IPS-20b (cell line): ENCODE results near the gene PAPOLB.

Experiments
- H3K27ac ChIP-seq: one replicate; pipeline ENCODE4 v1.5.1; 2013; ENCODE audit warnings: low read length
- H3K27me3 ChIP-seq: 2 replicates; pipeline ENCODE4 v1.6.1; 2013; ENCODE audit warnings: mild to moderate bottlenecking, low read length, inconsistent platforms; ENCODE audit not compliant: insufficient read depth
- H3K36me3 ChIP-seq: 2 replicates; pipeline ENCODE4 v1.6.1; 2013; ENCODE audit warnings: low read depth, mild to moderate bottlenecking, inconsistent platforms, low read length, moderate library complexity; ENCODE audit not compliant: insufficient read depth
- H3K4me1 ChIP-seq: 2 replicates; pipeline ENCODE4 v1.6.1; 2013; ENCODE audit warnings: mild to moderate bottlenecking, control low read depth, inconsistent platforms, low read length, moderate library complexity; ENCODE audit not compliant: insufficient read depth
- H3K4me3 ChIP-seq: 2 replicates; pipeline ENCODE4 v1.5.1; 2013; ENCODE audit warnings: mild to moderate bottlenecking, low read length, inconsistent platforms
- H3K9ac ChIP-seq: 2 replicates; pipeline ENCODE4 v1.6.1; 2013; ENCODE audit warnings: low read depth, mild to moderate bottlenecking, inconsistent platforms, low read length, moderate library complexity
- H3K9me3 ChIP-seq: 2 replicates; pipeline ENCODE4 v1.6.1; 2013; ENCODE audit warnings: mild to moderate bottlenecking, low read depth, low read length, inconsistent platforms; ENCODE audit not compliant: insufficient read depth

The PAPOLB gene

GRCh38 chr7:4875391-4875790 is 13.6 kb upstream of the PAPOLB start:
- Histone ChIP-seq H3K36me3 (0 out of 2 replicates have a peak, but pooled peaks cover 6% of the 10 kb centered on the region), H3K27me3 (no peaks in the 10 kb centered on the region), H3K4me3 (no peak overlapping the region), H3K4me1 (no peaks in the 10 kb centered on the region; the same call in 1 of the 2 replicates), H3K9ac (no peak overlapping the region), H3K9me3 (no peaks in the 10 kb centered on the region), H3K27ac (no peak overlapping the region)

- Histone ChIP-seq H3K4me1 (no peaks in the 10 kb centered on the region; the same call in 1 of the 2 replicates), H3K36me3 (0 out of 2 replicates have a peak, but pooled peaks cover 6% of the 10 kb centered on the region), H3K27ac (no peak overlapping the region), H3K4me3 (no peak overlapping the region), H3K9me3 (no peaks in the 10 kb centered on the region), H3K9ac (no peak overlapping the region), H3K27me3 (no peaks in the 10 kb centered on the region)
Observed at GRCh38 chr7:4873071-4873944, 11.5 kb upstream of the PAPOLB start.

GRCh38 chr7:4871930-4872675 is 10.3 kb upstream of the PAPOLB start:
- no peaks in the 10 kb centered on the region for H3K9me3 ChIP-seq
- no peaks in the 10 kb centered on the region; the same call in 1 of the 2 replicates for H3K4me1 ChIP-seq
- H3K4me3 ChIP-seq: no peak overlapping the region
- H3K27me3 ChIP-seq: no peaks in the 10 kb centered on the region
- no peak overlapping the region for H3K9ac ChIP-seq
- H3K36me3 ChIP-seq: 0 out of 2 replicates have a peak, but pooled peaks cover 4% of the 10 kb centered on the region
- no peak overlapping the region for H3K27ac ChIP-seq

- Histone ChIP-seq H3K9ac (no peak overlapping the region), H3K36me3 (no peaks in the 10 kb centered on the region), H3K27ac (no peak overlapping the region), H3K27me3 (no peaks in the 10 kb centered on the region), H3K4me1 (no peaks in the 10 kb centered on the region; the same call in 1 of the 2 replicates), H3K4me3 (no peak overlapping the region), H3K9me3 (no peaks in the 10 kb centered on the region)
Observed at GRCh38 chr7:4871056-4871680, 9.3 kb upstream of the PAPOLB start.

GRCh38 chr7:4868493-4868892 is 6.7 kb upstream of the PAPOLB start:
- no peaks in the 10 kb centered on the region for H3K36me3 ChIP-seq
- no peaks in the 10 kb centered on the region for H3K27me3 ChIP-seq
- no peaks in the 10 kb centered on the region for H3K9me3 ChIP-seq
- no peak overlapping the region for H3K27ac ChIP-seq
- H3K9ac ChIP-seq: no peak overlapping the region
- H3K4me3 ChIP-seq: no peak overlapping the region
- no peaks in the 10 kb centered on the region; the same call in 1 of the 2 replicates for H3K4me1 ChIP-seq

- Histone ChIP-seq H3K36me3 (no peaks in the 10 kb centered on the region), H3K4me3 (no peak overlapping the region), H3K27me3 (no peaks in the 10 kb centered on the region)
Observed at GRCh38 chr7:4866528-4867496, 5.0 kb upstream of the PAPOLB start.

GRCh38 chr7:4862156-4862555 is 326 bp upstream of the PAPOLB start:
- H3K9ac ChIP-seq: peak overlapping the region; percentile 10; the same call in 1 of the 2 replicates
- H3K9me3 ChIP-seq: peaks cover 10% of the 10 kb centered on the region; the same call in 1 of the 2 replicates
- H3K27me3 ChIP-seq: no peaks in the 10 kb centered on the region; the same call in 1 of the 2 replicates
- peak overlapping the region; percentile 46; the same call in 1 of the 2 replicates for H3K4me3 ChIP-seq
- H3K27ac ChIP-seq: no peak overlapping the region
- no peaks in the 10 kb centered on the region for H3K36me3 ChIP-seq
- no peaks in the 10 kb centered on the region for H3K4me1 ChIP-seq

More at GRCh38 chr7:4866528-4867496, 5.0 kb upstream of the PAPOLB start:
- Histone ChIP-seq H3K9ac (no peak overlapping the region), H3K9me3 (no peaks in the 10 kb centered on the region), H3K4me1 (no peaks in the 10 kb centered on the region), H3K27ac (no peak overlapping the region)

- Histone ChIP-seq H3K9ac (no peak overlapping the region), H3K9me3 (peaks cover 10% of the 10 kb centered on the region; the same call in 1 of the 2 replicates), H3K4me3 (peak overlapping the region; percentile 46), H3K27ac (no peak overlapping the region), H3K27me3 (no peaks in the 10 kb centered on the region; the same call in 1 of the 2 replicates), H3K4me1 (no peaks in the 10 kb centered on the region), H3K36me3 (no peaks in the 10 kb centered on the region)
Observed at GRCh38 chr7:4861227-4861626, 603 bp downstream of the PAPOLB start.

GRCh38 chr7:4857189-4857588 is 4.6 kb downstream of the PAPOLB start:
- Histone ChIP-seq H3K27ac (no peak overlapping the region), H3K27me3 (no peaks in the 10 kb centered on the region; the same call in 1 of the 2 replicates), H3K9me3 (peaks cover 10% of the 10 kb centered on the region; the same call in 1 of the 2 replicates), H3K4me1 (no peaks in the 10 kb centered on the region), H3K4me3 (no peak overlapping the region), H3K9ac (no peak overlapping the region), H3K36me3 (no peaks in the 10 kb centered on the region)

GRCh38 chr7:4856336-4857057 is 5.3 kb downstream of the PAPOLB start:
- no peaks in the 10 kb centered on the region; the same call in 1 of the 2 replicates for H3K27me3 ChIP-seq
- no peaks in the 10 kb centered on the region for H3K36me3 ChIP-seq
- no peak overlapping the region for H3K4me3 ChIP-seq
- no peaks in the 10 kb centered on the region for H3K4me1 ChIP-seq
- peaks cover 10% of the 10 kb centered on the region; the same call in 1 of the 2 replicates for H3K9me3 ChIP-seq
- no peak overlapping the region for H3K9ac ChIP-seq
- H3K27ac ChIP-seq: no peak overlapping the region
